Trophoblast cell (in vitro differentiated cells and primary cell): ENCODE data around the gene EML6.

ENCODE experiments used
- DNase-seq, 2 donors: peaks; one replicate each; pipeline ENCODE4 v3.0.0-alpha.2; 2016
- H2AFZ ChIP-seq: 2 replicates; pipeline ENCODE4 v1.6.1; 2013; ENCODE audit warnings: low read length, moderate library complexity, mild to moderate bottlenecking; ENCODE audit not compliant: insufficient read depth, poor library complexity
- H2AK5ac ChIP-seq: 2 replicates; pipeline ENCODE4 v1.6.1; 2013; ENCODE audit warnings: mild to moderate bottlenecking, low read length
- H2BK120ac ChIP-seq: 2 replicates; pipeline ENCODE4 v1.6.1; 2013; ENCODE audit warnings: low read length, mild to moderate bottlenecking, moderate library complexity; ENCODE audit not compliant: insufficient read depth, poor library complexity
- H2BK12ac ChIP-seq: 2 replicates; pipeline ENCODE4 v1.6.1; 2013; ENCODE audit warnings: mild to moderate bottlenecking, low read length, moderate library complexity
- H2BK5ac ChIP-seq: 2 replicates; pipeline ENCODE4 v1.6.1; 2013; ENCODE audit warnings: low read length, low read depth, moderate library complexity, mild to moderate bottlenecking; ENCODE audit not compliant: poor library complexity
- H3K14ac ChIP-seq: 2 replicates; pipeline ENCODE4 v1.6.1; 2013; ENCODE audit warnings: mild to moderate bottlenecking, low read length
- H3K18ac ChIP-seq: 2 replicates; pipeline ENCODE4 v1.6.1; 2013; ENCODE audit warnings: mild to moderate bottlenecking, low read length
- H3K23ac ChIP-seq: 2 replicates; pipeline ENCODE4 v1.6.1; 2013; ENCODE audit warnings: low read length
- H3K27ac ChIP-seq: 2 replicates; pipeline ENCODE4 v1.5.1; 2013; ENCODE audit warnings: low read depth, mild to moderate bottlenecking, inconsistent platforms, low read length, moderate library complexity
- H3K27me3 ChIP-seq: 2 replicates; pipeline ENCODE4 v1.6.1; 2013; ENCODE audit warnings: inconsistent platforms, mild to moderate bottlenecking, low read length, moderate library complexity; ENCODE audit not compliant: insufficient read depth
- H3K36me3 ChIP-seq, 2 experiments: 1 replicate in 1 of 2; 2 replicates in 1 of 2; pipeline ENCODE4 v1.6.1; 2013; ENCODE audit warnings: low read length in 2 of 2, mild to moderate bottlenecking in 2 of 2, moderate library complexity in 1 of 2; ENCODE audit not compliant: insufficient read depth in 2 of 2, control insufficient read depth in 1 of 2
- H3K4ac ChIP-seq: 2 replicates; pipeline ENCODE4 v1.6.1; 2013; ENCODE audit warnings: low read depth, mild to moderate bottlenecking, low read length, moderate library complexity
- H3K4me1 ChIP-seq, 2 experiments: 1 replicate in 1 of 2; 2 replicates in 1 of 2; pipeline ENCODE4 v1.6.1; 2013; ENCODE audit warnings: low read length in 2 of 2, mild to moderate bottlenecking in 2 of 2, moderate library complexity in 1 of 2; ENCODE audit not compliant: insufficient read depth in 2 of 2, control insufficient read depth in 1 of 2
- H3K4me2 ChIP-seq: 2 replicates; pipeline ENCODE4 v1.6.1; 2013; ENCODE audit warnings: inconsistent platforms, mild to moderate bottlenecking, low read length, moderate library complexity
- H3K4me3 ChIP-seq: 2 replicates; pipeline ENCODE4 v1.5.1; 2013; ENCODE audit warnings: mild to moderate bottlenecking, low read depth, low read length, inconsistent platforms
- H3K79me1 ChIP-seq: one replicate; pipeline ENCODE4 v1.6.1; 2013; ENCODE audit warnings: low read length
- H3K79me2 ChIP-seq: 2 replicates; pipeline ENCODE4 v1.6.1; 2013; ENCODE audit warnings: low read length, mild to moderate bottlenecking; ENCODE audit not compliant: control insufficient read depth, insufficient read depth, poor library complexity
- H3K9ac ChIP-seq: 2 replicates; pipeline ENCODE4 v1.6.1; 2013; ENCODE audit warnings: mild to moderate bottlenecking, low read length
- H3K9me3 ChIP-seq: 2 replicates; pipeline ENCODE4 v1.6.1; 2013; ENCODE audit warnings: low read depth, mild to moderate bottlenecking, control low read depth, inconsistent platforms, low read length; ENCODE audit not compliant: insufficient read depth
- H4K12ac ChIP-seq: 2 replicates; pipeline ENCODE4 v1.6.1; 2013; ENCODE audit warnings: low read depth, mild to moderate bottlenecking, low read length, moderate library complexity
- H4K8ac ChIP-seq: 2 replicates; pipeline ENCODE4 v1.6.1; 2013; ENCODE audit warnings: low read depth, mild to moderate bottlenecking, low read length, moderate library complexity
- H4K91ac ChIP-seq: one replicate; pipeline ENCODE4 v1.6.1; 2013; ENCODE audit warnings: low read depth, mild to moderate bottlenecking, low read length, moderate library complexity
- WGBS: extraction: QIAGEN DNeasy Blood & Tissue Kit; methylation state at CpG from one replicate; pipeline ENCODE4 v1.1.7; 2013; ENCODE audit warnings: missing lambda C conversion rate; ENCODE audit not compliant: insufficient read length, insufficient coverage; ENCODE audit errors: extremely low coverage; 5-methylcytosine and 5-hydroxymethylcytosine counted together

Gene EML6

GRCh38 chr2:54944724-54945326 lies 221.4 kb downstream of the EML6 start:
- no peak overlapping the region for H2BK5ac ChIP-seq
- H3K4me2 ChIP-seq = no peak overlapping the region
- H3K18ac ChIP-seq = no peak overlapping the region
- H3K79me2 ChIP-seq = no peaks in the 10 kb centered on the region
- no peak overlapping the region for H3K23ac ChIP-seq
- no peak overlapping the region for H3K4me3 ChIP-seq
- no peaks in the 10 kb centered on the region for H3K4me1 ChIP-seq
- no peak overlapping the region for H2BK12ac ChIP-seq
- H3K14ac ChIP-seq = no peak overlapping the region
- H3K27ac ChIP-seq = no peak overlapping the region
- no peaks in the 10 kb centered on the region for H3K36me3 ChIP-seq
- no peak overlapping the region for H4K91ac ChIP-seq
- H3K79me1 ChIP-seq = no peaks in the 10 kb centered on the region
- no peak overlapping the region for H3K4ac ChIP-seq
- H2BK120ac ChIP-seq = no peak overlapping the region
- DNase-seq = no peak
- no peak overlapping the region for H2AK5ac ChIP-seq
- no peaks in the 10 kb centered on the region for H3K9me3 ChIP-seq
- no peak overlapping the region for H3K9ac ChIP-seq
- H4K12ac ChIP-seq = no peak overlapping the region
- WGBS = 100% methylated on average over 1 of the region's 1 CpG
- H4K8ac ChIP-seq = no peak overlapping the region
- no peaks in the 10 kb centered on the region for H3K27me3 ChIP-seq
- no peak overlapping the region for H2AFZ ChIP-seq

DNA sequence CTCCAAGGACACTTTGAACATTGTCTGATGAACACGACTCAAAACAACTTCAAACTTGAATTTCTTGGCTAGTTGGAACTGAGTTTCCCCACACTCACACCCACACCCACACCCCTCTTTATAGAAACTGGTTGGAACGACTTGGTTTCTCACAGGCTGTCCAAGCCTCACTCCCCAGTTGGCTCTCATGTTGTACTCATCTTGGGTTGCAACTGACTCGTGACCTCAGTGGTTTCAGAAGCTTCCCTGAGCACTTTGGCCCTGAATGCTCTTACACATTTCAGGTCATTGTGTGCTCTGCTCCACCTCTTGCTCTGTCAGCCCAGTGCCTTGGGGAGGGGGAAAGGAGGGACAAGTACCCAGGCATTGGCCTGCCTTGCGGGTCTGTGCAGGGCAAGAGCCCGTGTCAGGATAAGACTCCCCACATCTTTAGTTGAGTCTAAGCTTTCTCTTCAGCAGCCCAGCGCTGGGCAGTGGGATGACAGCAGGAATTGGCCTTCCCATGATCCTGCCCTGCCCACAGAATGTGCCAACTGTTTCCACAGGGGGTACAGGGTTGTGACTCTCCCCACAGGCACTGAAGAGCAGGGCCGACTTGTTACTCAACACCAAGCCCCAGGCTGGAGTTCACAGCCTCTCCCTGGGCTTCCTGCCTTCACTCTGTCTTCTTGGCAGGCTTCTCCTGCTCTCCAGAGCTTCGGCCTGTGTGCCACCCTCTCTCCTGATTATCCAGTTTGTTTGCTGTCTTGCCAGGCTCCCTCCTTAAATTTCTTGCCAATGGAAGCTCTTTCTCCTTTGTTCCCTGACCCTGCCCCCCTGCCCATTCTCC lies 222.1 kb downstream of the EML6 start:
- H3K79me2 ChIP-seq = no peaks in the 10 kb centered on the region
- WGBS = no CpG with 5 or more reads among the region's 8 CpGs
- H4K91ac ChIP-seq = no peak overlapping the region

GRCh38 chr2:54946220-54946805 lies 222.9 kb downstream of the EML6 start:
- H2BK12ac ChIP-seq = no peak overlapping the region
- no peaks in the 10 kb centered on the region for H3K79me1 ChIP-seq
- H3K4me2 ChIP-seq = no peak overlapping the region
- no peak overlapping the region for H4K8ac ChIP-seq
- no peaks in the 10 kb centered on the region for H3K27me3 ChIP-seq
- H3K4me1 ChIP-seq = no peaks in the 10 kb centered on the region
- H3K27ac ChIP-seq = no peak overlapping the region
- H3K79me2 ChIP-seq = no peaks in the 10 kb centered on the region
- no peak overlapping the region for H3K9ac ChIP-seq
- no peak overlapping the region for H4K91ac ChIP-seq
- no peak for DNase-seq
- H3K18ac ChIP-seq = no peak overlapping the region
- H2BK5ac ChIP-seq = no peak overlapping the region
- H2AFZ ChIP-seq = no peak overlapping the region
- H3K9me3 ChIP-seq = no peaks in the 10 kb centered on the region
- H4K12ac ChIP-seq = no peak overlapping the region
- no peak overlapping the region for H3K14ac ChIP-seq
- H3K4me3 ChIP-seq = no peak overlapping the region
- H2BK120ac ChIP-seq = no peak overlapping the region
- no peak overlapping the region for H3K23ac ChIP-seq
- H3K36me3 ChIP-seq = no peaks in the 10 kb centered on the region
- no CpG with 5 or more reads among the region's 9 CpGs for WGBS
- no peak overlapping the region for H3K4ac ChIP-seq
- no peak overlapping the region for H2AK5ac ChIP-seq

More for the DNA sequence above, 222.1 kb downstream of the EML6 start:
- no peak for DNase-seq
- H3K36me3 ChIP-seq = no peaks in the 10 kb centered on the region
- H3K14ac ChIP-seq = no peak overlapping the region
- no peak overlapping the region for H3K23ac ChIP-seq
- no peaks in the 10 kb centered on the region for H3K4me1 ChIP-seq
- no peak overlapping the region for H2AFZ ChIP-seq
- no peak overlapping the region for H3K4me3 ChIP-seq
- H3K9ac ChIP-seq = no peak overlapping the region
- no peak overlapping the region for H2BK12ac ChIP-seq
- no peak overlapping the region for H2BK5ac ChIP-seq
- no peak overlapping the region for H3K4me2 ChIP-seq
- no peaks in the 10 kb centered on the region for H3K79me1 ChIP-seq
- H4K12ac ChIP-seq = no peak overlapping the region
- no peak overlapping the region for H3K18ac ChIP-seq
- no peak overlapping the region for H2AK5ac ChIP-seq
- no peak overlapping the region for H2BK120ac ChIP-seq
- no peak overlapping the region for H4K8ac ChIP-seq
- H3K27me3 ChIP-seq = no peaks in the 10 kb centered on the region
- H3K4ac ChIP-seq = no peak overlapping the region
- no peak overlapping the region for H3K27ac ChIP-seq
- no peaks in the 10 kb centered on the region for H3K9me3 ChIP-seq

GRCh38 chr2:54947136-54947535 lies 223.7 kb downstream of the EML6 start:
- Histone ChIP-seq H3K23ac (no peak overlapping the region), H2AFZ (no peak overlapping the region), H3K4me2 (no peak overlapping the region), H3K9ac (no peak overlapping the region), H4K8ac (no peak overlapping the region), H3K79me1 (no peaks in the 10 kb centered on the region), H3K18ac (no peak overlapping the region), H3K4me1 (no peaks in the 10 kb centered on the region), H3K9me3 (no peaks in the 10 kb centered on the region), H2BK12ac (no peak overlapping the region), H3K27ac (no peak overlapping the region), H3K4me3 (no peak overlapping the region), H4K12ac (no peak overlapping the region), H3K14ac (no peak overlapping the region), H3K79me2 (no peaks in the 10 kb centered on the region), H3K4ac (no peak overlapping the region), H2BK5ac (no peak overlapping the region), H2AK5ac (no peak overlapping the region), H2BK120ac (no peak overlapping the region), H4K91ac (no peak overlapping the region), H3K36me3 (no peaks in the 10 kb centered on the region), H3K27me3 (no peaks in the 10 kb centered on the region)
- DNase-seq = no peak
- WGBS = no CpG with 5 or more reads among the region's 11 CpGs
